ENCODE measurements around the gene TRIM50. TPM values are rescaled to one million over a fixed set of nuclear protein-coding genes. Genes with fewer than 3 reads are reported as not detected.

TRIM50 gene
- total RNA-seq, 3 donors from 2014 or later (not counting 1 experiment from before 2014, with no cell fraction given) = not detected

DNA sequence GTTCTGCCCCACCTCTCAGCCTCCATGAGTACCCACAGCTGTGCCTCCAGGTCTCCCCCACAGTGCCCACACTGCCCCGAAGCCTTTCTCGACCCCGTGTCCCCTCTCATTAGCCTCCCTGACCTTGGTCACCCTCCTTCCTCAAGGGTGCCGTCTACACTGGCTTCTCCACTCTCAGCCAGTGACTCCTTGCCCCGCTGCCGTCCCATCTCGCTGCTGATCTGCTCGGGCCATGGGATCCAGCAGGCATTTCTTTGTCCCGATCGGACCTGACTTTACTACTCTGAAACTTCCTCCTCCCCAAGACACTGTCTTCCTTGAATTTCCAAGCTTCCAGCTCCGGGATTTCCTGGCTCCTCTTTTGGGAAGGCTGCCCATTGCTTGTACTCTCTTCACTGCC, 31.4 kb upstream of the TRIM50 start:
- H3K9me3 Mint-ChIP-seq = no peaks in the 10 kb centered on the region
- ATAC-seq (no peak), DNase-seq (no peak)
- no peak overlapping the region for H3K27ac ChIP-seq (ENCODE audit: low read length)
- peaks cover 2% of the 10 kb centered on the region for H3K27me3 ChIP-seq (ENCODE audit: control insufficient read depth, insufficient read depth, low read length)
- H3K4me1 Mint-ChIP-seq = peaks cover 0 to 5% of the 10 kb centered on the region in 2 donors
- peak overlapping the region in 1 of 2 donors; percentile 33 for H3K27ac Mint-ChIP-seq
- no peak overlapping the region for H3K4me3 Mint-ChIP-seq
- H3K9me3 ChIP-seq (ENCODE audit: control insufficient read depth, insufficient read depth, low read length) = no peaks in the 10 kb centered on the region
- H3K36me3 Mint-ChIP-seq = no peaks in the 10 kb centered on the region
- no peak overlapping the region for H3K4me3 ChIP-seq (ENCODE audit: low read length)
- peaks cover 10% of the 10 kb centered on the region for H3K4me1 ChIP-seq (ENCODE audit: control insufficient read depth, insufficient read depth, low read length)
- TF ChIP-seq, protein P1, sequence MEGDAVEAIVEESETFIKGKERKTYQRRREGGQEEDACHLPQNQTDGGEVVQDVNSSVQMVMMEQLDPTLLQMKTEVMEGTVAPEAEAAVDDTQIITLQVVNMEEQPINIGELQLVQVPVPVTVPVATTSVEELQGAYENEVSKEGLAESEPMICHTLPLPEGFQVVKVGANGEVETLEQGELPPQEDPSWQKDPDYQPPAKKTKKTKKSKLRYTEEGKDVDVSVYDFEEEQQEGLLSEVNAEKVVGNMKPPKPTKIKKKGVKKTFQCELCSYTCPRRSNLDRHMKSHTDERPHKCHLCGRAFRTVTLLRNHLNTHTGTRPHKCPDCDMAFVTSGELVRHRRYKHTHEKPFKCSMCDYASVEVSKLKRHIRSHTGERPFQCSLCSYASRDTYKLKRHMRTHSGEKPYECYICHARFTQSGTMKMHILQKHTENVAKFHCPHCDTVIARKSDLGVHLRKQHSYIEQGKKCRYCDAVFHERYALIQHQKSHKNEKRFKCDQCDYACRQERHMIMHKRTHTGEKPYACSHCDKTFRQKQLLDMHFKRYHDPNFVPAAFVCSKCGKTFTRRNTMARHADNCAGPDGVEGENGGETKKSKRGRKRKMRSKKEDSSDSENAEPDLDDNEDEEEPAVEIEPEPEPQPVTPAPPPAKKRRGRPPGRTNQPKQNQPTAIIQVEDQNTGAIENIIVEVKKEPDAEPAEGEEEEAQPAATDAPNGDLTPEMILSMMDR (IDR thresholded peaks at IDR 0.05) = no peak
- intact Hi-C loops (cut with micrococcal nuclease) = no loop called here
- 93% methylated on average over 11 of the region's 11 CpGs for WGBS (ENCODE audit: insufficient coverage)
- H3K27me3 Mint-ChIP-seq (ENCODE audit: low read depth in 2 of 2) = peaks cover 0 to 4% of the 10 kb centered on the region in 2 donors
- H3K36me3 ChIP-seq (ENCODE audit: control insufficient read depth, insufficient read depth, low read length) = no peaks in the 10 kb centered on the region

DNA sequence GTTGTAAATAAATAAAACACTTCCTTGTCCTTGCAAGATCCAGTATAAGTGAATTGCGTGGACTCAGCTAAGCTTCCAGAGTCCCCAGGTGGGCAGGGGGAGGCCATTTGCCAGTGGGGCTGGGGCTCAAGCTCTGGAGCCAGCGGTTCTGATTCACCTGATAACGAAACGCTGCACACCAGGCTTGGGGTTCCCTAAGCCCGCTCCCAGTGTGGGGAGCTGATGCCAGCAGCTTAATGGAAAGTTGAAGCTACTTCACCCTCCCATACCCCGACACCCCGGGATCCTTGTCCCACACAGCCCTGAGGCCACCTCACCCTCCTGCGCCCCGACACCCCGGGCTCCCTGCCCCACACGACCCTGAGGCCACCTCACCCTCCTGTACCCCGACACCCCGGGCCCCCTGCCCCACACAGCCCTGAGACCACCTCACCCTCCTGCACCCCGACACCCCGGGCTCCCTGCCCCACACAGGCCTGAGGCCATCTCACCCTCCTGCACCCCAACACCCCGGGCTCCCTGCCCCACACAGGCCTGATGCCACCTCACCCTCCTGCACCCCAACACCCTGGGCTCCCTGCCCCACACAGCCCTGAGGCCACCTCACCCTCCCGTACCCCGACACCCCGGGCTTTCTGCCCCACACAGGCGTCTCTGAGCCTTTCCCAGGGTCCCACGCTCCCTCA, 30.9 kb upstream of the TRIM50 start:
- Mint-ChIP-seq H3K27me3 (ENCODE audit: low read depth in 2 of 2) (peaks cover 0 to 4% of the 10 kb centered on the region in 2 donors), H3K4me1 (peaks cover 0 to 5% of the 10 kb centered on the region in 2 donors), H3K36me3 (no peaks in the 10 kb centered on the region), H3K27ac (peak overlapping the region in 1 of 2 donors; percentile 33), H3K9me3 (no peaks in the 10 kb centered on the region), H3K4me3 (no peak overlapping the region)
- H3K27ac ChIP-seq (ENCODE audit: low read length) = no peak overlapping the region
- H3K4me1 ChIP-seq (ENCODE audit: control insufficient read depth, insufficient read depth, low read length) = peaks cover 10% of the 10 kb centered on the region
- no peak for ATAC-seq
- peaks cover 2% of the 10 kb centered on the region for H3K27me3 ChIP-seq (ENCODE audit: control insufficient read depth, insufficient read depth, low read length)
- no peaks in the 10 kb centered on the region for H3K9me3 ChIP-seq (ENCODE audit: control insufficient read depth, insufficient read depth, low read length)
- TF ChIP-seq, protein P1 (IDR thresholded peaks at IDR 0.05) = no peak
- no peak for DNase-seq
- 86% methylated on average over 21 of the region's 21 CpGs for WGBS (ENCODE audit: insufficient coverage)
- intact Hi-C loops (cut with micrococcal nuclease) = no loop called here
- no peak overlapping the region for H3K4me3 ChIP-seq (ENCODE audit: low read length)
- no peaks in the 10 kb centered on the region for H3K36me3 ChIP-seq (ENCODE audit: control insufficient read depth, insufficient read depth, low read length)

DNA sequence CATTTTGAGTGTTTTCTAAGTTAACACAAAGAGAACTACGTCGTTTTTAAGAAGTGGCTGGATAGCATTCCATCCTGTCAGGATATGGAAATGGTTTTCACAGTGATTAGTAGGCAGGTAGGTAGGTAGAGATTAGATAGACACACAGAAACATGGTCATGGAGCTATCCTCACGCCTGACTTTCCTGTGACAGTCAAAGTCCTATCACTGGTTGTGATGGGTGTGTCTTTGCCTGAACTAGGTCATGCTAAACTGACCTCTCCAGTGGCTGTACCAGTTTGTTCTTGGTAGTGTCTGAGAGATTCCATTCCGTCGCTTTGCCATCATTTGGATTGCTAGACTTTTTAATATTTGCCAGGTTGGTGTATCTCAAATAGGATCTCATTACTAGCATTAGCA, 28.3 kb upstream of the TRIM50 start:
- no peak overlapping the region for H3K27ac Mint-ChIP-seq
- peaks cover 0 to 7% of the 10 kb centered on the region in 2 donors for H3K9me3 Mint-ChIP-seq
- Histone ChIP-seq H3K36me3 (ENCODE audit: control insufficient read depth, insufficient read depth, low read length) (no peaks in the 10 kb centered on the region), H3K4me3 (ENCODE audit: low read length) (no peak overlapping the region), H3K4me1 (ENCODE audit: control insufficient read depth, insufficient read depth, low read length) (peaks cover 10% of the 10 kb centered on the region), H3K9me3 (ENCODE audit: control insufficient read depth, insufficient read depth, low read length) (peaks cover 4% of the 10 kb centered on the region), H3K27me3 (ENCODE audit: control insufficient read depth, insufficient read depth, low read length) (peaks cover 2% of the 10 kb centered on the region), H3K27ac (ENCODE audit: low read length) (no peak overlapping the region)
- peaks cover 0 to 14% of the 10 kb centered on the region in 2 donors for H3K4me1 Mint-ChIP-seq
- H3K36me3 Mint-ChIP-seq = no peaks in the 10 kb centered on the region
- intact Hi-C loops (cut with micrococcal nuclease) = no loop called here
- peaks cover 0 to 4% of the 10 kb centered on the region in 2 donors for H3K27me3 Mint-ChIP-seq (ENCODE audit: low read depth in 2 of 2)
- ATAC-seq (no peak), DNase-seq (no peak)
- no peak overlapping the region for H3K4me3 Mint-ChIP-seq
- TF ChIP-seq, protein P1 (IDR thresholded peaks at IDR 0.05) = no peak
- 86% methylated on average over 3 of the region's 5 CpGs for WGBS (ENCODE audit: insufficient coverage)

DNA sequence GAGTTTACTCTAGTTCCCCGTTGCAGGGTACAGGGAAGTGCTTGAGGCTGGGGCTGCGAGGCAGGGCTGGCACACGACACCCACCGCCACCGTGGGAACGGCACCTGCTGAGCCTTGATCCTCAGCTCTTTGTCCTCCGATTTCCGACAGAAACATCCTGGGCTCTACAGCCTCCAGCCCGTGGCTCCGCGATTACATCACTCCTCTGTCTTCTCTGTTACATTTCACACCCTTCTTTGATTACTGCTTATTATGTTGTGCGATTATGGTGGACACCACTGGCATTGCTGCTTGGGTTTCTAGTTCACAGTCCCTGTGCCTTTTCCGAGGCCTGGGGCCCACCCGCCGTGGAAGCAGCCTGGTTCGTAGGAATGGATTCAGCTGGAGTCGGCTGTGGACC, 26.9 kb upstream of the TRIM50 start:
- Histone ChIP-seq H3K4me1 (ENCODE audit: control insufficient read depth, insufficient read depth, low read length) (peaks cover 10% of the 10 kb centered on the region), H3K27ac (ENCODE audit: low read length) (no peak overlapping the region), H3K36me3 (ENCODE audit: control insufficient read depth, insufficient read depth, low read length) (no peaks in the 10 kb centered on the region), H3K27me3 (ENCODE audit: control insufficient read depth, insufficient read depth, low read length) (peaks cover 2% of the 10 kb centered on the region), H3K4me3 (ENCODE audit: low read length) (no peak overlapping the region), H3K9me3 (ENCODE audit: control insufficient read depth, insufficient read depth, low read length) (peaks cover 4% of the 10 kb centered on the region)
- TF ChIP-seq, protein P1 (IDR thresholded peaks at IDR 0.05) = no peak
- intact Hi-C loops (cut with micrococcal nuclease) = no loop called here
- Mint-ChIP-seq H3K27me3 (ENCODE audit: low read depth in 2 of 2) (peaks cover 0 to 4% of the 10 kb centered on the region in 2 donors), H3K4me3 (no peak overlapping the region), H3K9me3 (peaks cover 0 to 7% of the 10 kb centered on the region in 2 donors), H3K4me1 (peaks cover 0 to 14% of the 10 kb centered on the region in 2 donors), H3K27ac (no peak overlapping the region), H3K36me3 (no peaks in the 10 kb centered on the region)
- DNase-seq = no peak
- WGBS (ENCODE audit: insufficient coverage) = 91% methylated on average over 17 of the region's 17 CpGs
- ATAC-seq = no peak

Data from natural killer cell (primary cell).